MM.1S (cell line): ENCODE results near the gene CSTPP1.
A peak's percentile ranks its signal among the peaks of the same experiment; 100 is the strongest.

Experiments used
- DNase-seq: peaks from one replicate; pipeline ENCODE4 v3.0.0-alpha.2; 2015
- H2AFZ ChIP-seq: fragments of 300-600 bp; sonication (generic); 2 replicates; pipeline ENCODE4 v1.6.0; 2016; ENCODE audit warnings: antibody characterized with exemption, low read length
- H3F3A ChIP-seq: fragments of 300-600 bp; sonication (generic); 2 replicates; pipeline ENCODE4 v1.6.1; 2016; ENCODE audit warnings: mild to moderate bottlenecking, antibody characterized with exemption, low read length, moderate library complexity, mixed read lengths; ENCODE audit not compliant: insufficient read depth
- H3K27ac ChIP-seq: fragments of 300-600 bp; sonication (generic); 2 replicates; pipeline ENCODE4 v1.5.1; 2016; ENCODE audit warnings: mild to moderate bottlenecking, low read length
- H3K27me3 ChIP-seq: fragments of 300-600 bp; sonication (generic); replicated peaks from 2 replicates; pipeline ENCODE4 v1.6.0; 2016; ENCODE audit warnings: low read length; ENCODE audit not compliant: insufficient read depth
- H3K36me3 ChIP-seq: fragments of 300-600 bp; sonication (generic); replicated peaks from 2 replicates; pipeline ENCODE4 v1.6.1; 2016; ENCODE audit warnings: mild to moderate bottlenecking, low read length, mixed read lengths; ENCODE audit not compliant: insufficient read depth
- H3K4me1 ChIP-seq: fragments of 300-600 bp; sonication (generic); 2 replicates; pipeline ENCODE4 v1.6.1; 2016; ENCODE audit warnings: low read length, mixed read lengths
- H3K4me2 ChIP-seq: fragments of 300-600 bp; sonication (generic); 2 replicates; pipeline ENCODE4 v1.6.0; 2016; ENCODE audit warnings: low read depth, low read length
- H3K4me3 ChIP-seq: fragments of 300-600 bp; sonication (generic); 2 replicates; pipeline ENCODE4 v1.5.1; 2016; ENCODE audit warnings: low read length, mixed read lengths
- H3K79me2 ChIP-seq: fragments of 300-600 bp; sonication (generic); 2 replicates; pipeline ENCODE4 v1.6.1; 2016; ENCODE audit warnings: mixed run types, low read length, mixed read lengths
- H3K9ac ChIP-seq: fragments of 300-600 bp; sonication (generic); 2 replicates; pipeline ENCODE4 v1.6.1; 2016; ENCODE audit warnings: low read length, mixed read lengths
- H3K9me2 ChIP-seq: fragments of 300-600 bp; sonication (generic); replicated peaks from 2 replicates; pipeline ENCODE4 v1.6.1; 2016; ENCODE audit warnings: mild to moderate bottlenecking, low read length, mixed read lengths; ENCODE audit not compliant: insufficient read depth
- H3K9me3 ChIP-seq: fragments of 300-600 bp; sonication (generic); replicated peaks from 2 replicates; pipeline ENCODE4 v1.6.1; 2016; ENCODE audit warnings: mild to moderate bottlenecking, low read length, mixed read lengths; ENCODE audit not compliant: insufficient read depth
- H4K20me1 ChIP-seq: fragments of 300-600 bp; sonication (generic); 2 replicates; pipeline ENCODE4 v1.6.1; 2016; ENCODE audit warnings: mild to moderate bottlenecking, low read length, moderate library complexity, mixed read lengths; ENCODE audit not compliant: insufficient read depth
- CTCF ChIP-seq: fragments of 300-600 bp; sonication (generic); IDR thresholded peaks from 2 replicates; pipeline ENCODE4 v1.5.1; 2016; ENCODE audit warnings: antibody characterized with exemption, low read length, mixed read lengths
- EZH2 ChIP-seq: fragments of 300-600 bp; sonication (generic); optimal IDR thresholded peaks from 2 replicates; pipeline ENCODE3; 2017; ENCODE audit warnings: low read depth, mild to moderate bottlenecking, antibody characterized with exemption, low read length, mixed read lengths
- EZH2phosphoT487 ChIP-seq: fragments of 300-600 bp; sonication (generic); IDR thresholded peaks from 2 replicates; pipeline ENCODE4 v1.6.1; 2018; ENCODE audit warnings: antibody characterized with exemption, low read length

Gene CSTPP1

GRCh38 chr11:47184711-47185304 lies 248.2 kb downstream of the CSTPP1 start:
- Histone ChIP-seq H3K9me3 (no peaks in the 10 kb centered on the region), H3K27me3 (peaks cover 44% of the 10 kb centered on the region), H3K36me3 (no peaks in the 10 kb centered on the region), H3K9ac (no peak overlapping the region), H3K4me3 (no peak overlapping the region), H3K9me2 (no peaks in the 10 kb centered on the region), H2AFZ (no peak overlapping the region), H3K27ac (no peak overlapping the region), H3F3A (peaks cover 15% of the 10 kb centered on the region), H3K79me2 (no peaks in the 10 kb centered on the region), H3K4me1 (0 out of 2 replicates have a peak, but pooled peaks cover 7% of the 10 kb centered on the region), H3K4me2 (no peak overlapping the region), H4K20me1 (no peaks in the 10 kb centered on the region)
- TF ChIP-seq EZH2phosphoT487 (no peak), EZH2 (no peak), CTCF (no peak)
- DNase-seq, result no peak

GRCh38 chr11:47185305-47186075 lies 248.9 kb downstream of the CSTPP1 start:
- Histone ChIP-seq H3K4me1 (0 out of 2 replicates have a peak, but pooled peaks cover 7% of the 10 kb centered on the region), H3K27ac (no peak overlapping the region)

GRCh38 chr11:47186076-47186699 lies 249.6 kb downstream of the CSTPP1 start, which contains the start of gene PACSIN3:
TSS of gene PACSIN3 (minus strand) at chr11:47186434. CDS start at chr11:47182727, 3,707 bp downstream.
- no peak within 1 kb of the TSS for H3K27ac ChIP-seq
- no peak for TF ChIP-seq CTCF
- no peaks in the 10 kb centered on the region for H3K79me2 ChIP-seq
- peak within 1 kb of the TSS; percentile 61 for H3K4me3 ChIP-seq
- DNase-seq, result peak; percentile 43
- H3K9ac ChIP-seq, result peak within 1 kb of the TSS; percentile 35; the same call in 1 of the 2 replicates
- peaks cover 15% of the 10 kb centered on the region for H3F3A ChIP-seq
- no peaks in the 10 kb centered on the region for H3K9me3 ChIP-seq
- 0 out of 2 replicates have a peak, but pooled peaks cover 7% of the 10 kb centered on the region for H3K4me1 ChIP-seq
- H3K9me2 ChIP-seq, result no peaks in the 10 kb centered on the region
- H3K27me3 ChIP-seq, result peaks cover 49% of the 10 kb centered on the region
- peak within 1 kb of the TSS; percentile 94 for H2AFZ ChIP-seq
- no peaks in the 10 kb centered on the region for H4K20me1 ChIP-seq
- peak within 1 kb of the TSS; percentile 97 for H3K4me2 ChIP-seq
- H3K36me3 ChIP-seq, result no peaks in the 10 kb centered on the region

More at GRCh38 chr11:47185305-47186075, 248.9 kb downstream of the CSTPP1 start:
- H3K4me2 ChIP-seq, result peak overlapping the region; percentile 89
- H3K36me3 ChIP-seq, result no peaks in the 10 kb centered on the region
- H3K4me3 ChIP-seq, result peak overlapping the region; percentile 61
- H3K79me2 ChIP-seq, result no peaks in the 10 kb centered on the region
- H2AFZ ChIP-seq, result peak overlapping the region; percentile 74
- TF ChIP-seq CTCF (no peak), EZH2phosphoT487 (no peak), EZH2 (no peak)
- peaks cover 15% of the 10 kb centered on the region for H3F3A ChIP-seq
- no peaks in the 10 kb centered on the region for H3K9me3 ChIP-seq
- peaks cover 47% of the 10 kb centered on the region for H3K27me3 ChIP-seq
- no peaks in the 10 kb centered on the region for H3K9me2 ChIP-seq
- DNase-seq, result no peak
- H3K9ac ChIP-seq, result peak overlapping the region; percentile 22; the same call in 1 of the 2 replicates
- no peaks in the 10 kb centered on the region for H4K20me1 ChIP-seq
